HG02885 (cell line): Measurements from ENCODE around the gene GRK3.

Experiments
- ATAC-seq: cut with Tn5 transposase; IDR thresholded peaks from one replicate; pipeline ENCODE4 v1.9.1; 2021; ENCODE audit warnings: mild to moderate bottlenecking; ENCODE audit not compliant: unreplicated experiment, poor library complexity

GRK3 gene

DNA sequence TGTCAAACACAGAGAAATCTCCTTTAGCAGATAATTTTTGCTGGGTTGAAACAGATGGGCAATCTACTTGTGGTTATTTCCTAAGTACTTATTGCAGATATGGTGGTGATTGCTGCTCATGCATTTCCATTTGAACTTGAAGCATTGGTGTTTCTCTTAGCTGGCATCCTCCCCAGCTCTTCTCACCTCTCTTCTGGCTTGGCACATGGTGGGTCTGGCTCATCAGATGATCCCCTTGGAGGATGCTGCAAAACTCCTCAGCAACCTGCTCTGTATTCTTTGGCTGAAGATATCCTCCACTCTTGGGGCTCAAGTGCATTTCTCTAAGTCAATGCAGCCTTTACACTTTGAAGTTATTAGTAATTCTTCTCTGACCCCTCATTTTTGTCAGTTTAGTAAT, 90.2 kb downstream of the GRK3 start:
- no peak for ATAC-seq

DNA sequence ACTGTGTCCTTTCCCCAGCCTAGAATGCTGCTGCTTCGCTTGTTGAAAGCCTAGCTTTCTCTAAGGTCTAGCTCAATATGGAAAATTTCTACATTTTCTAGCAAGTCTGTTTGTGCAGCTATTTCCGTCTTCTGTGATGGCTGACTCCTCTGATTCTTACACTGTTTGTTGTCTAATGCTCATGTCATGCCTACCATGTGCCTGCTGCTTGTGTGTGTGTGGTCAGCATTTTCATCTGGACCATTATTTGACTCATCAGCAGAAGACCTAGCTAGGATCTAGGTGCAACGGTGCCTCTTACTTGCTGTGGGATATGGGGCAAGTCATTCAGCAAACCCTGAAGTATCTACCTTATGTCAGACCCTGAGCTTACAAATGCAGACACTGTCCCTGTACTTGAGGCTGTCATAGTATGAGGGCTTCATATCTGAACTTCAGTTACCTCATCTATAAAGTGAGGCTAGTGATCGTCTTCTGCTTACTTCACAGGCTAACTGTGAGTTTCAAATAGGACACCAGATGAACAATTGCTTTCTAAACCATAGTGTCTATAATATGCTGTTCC, 91.0 kb downstream of the GRK3 start:
- no peak for ATAC-seq

DNA sequence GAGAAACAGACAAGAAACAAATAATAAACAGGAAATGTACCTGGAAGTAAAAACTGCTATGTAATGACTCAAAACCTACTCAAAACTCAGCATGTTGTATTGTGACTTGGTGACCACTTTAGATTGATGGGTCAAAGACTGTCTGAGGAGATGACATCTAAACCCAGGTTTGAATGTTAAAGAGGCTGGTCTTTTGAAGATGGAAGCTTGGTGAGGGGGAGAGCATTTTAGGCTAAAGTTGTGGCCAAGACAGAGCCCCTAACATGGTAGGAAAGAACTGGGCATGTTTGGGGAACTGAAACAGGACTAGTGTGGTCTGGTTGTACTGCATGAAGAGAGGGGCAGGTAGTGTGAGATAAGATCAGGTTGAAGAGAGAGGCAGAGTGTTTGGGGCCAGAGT, 92.2 kb downstream of the GRK3 start:
- peak; percentile 73 for ATAC-seq

DNA sequence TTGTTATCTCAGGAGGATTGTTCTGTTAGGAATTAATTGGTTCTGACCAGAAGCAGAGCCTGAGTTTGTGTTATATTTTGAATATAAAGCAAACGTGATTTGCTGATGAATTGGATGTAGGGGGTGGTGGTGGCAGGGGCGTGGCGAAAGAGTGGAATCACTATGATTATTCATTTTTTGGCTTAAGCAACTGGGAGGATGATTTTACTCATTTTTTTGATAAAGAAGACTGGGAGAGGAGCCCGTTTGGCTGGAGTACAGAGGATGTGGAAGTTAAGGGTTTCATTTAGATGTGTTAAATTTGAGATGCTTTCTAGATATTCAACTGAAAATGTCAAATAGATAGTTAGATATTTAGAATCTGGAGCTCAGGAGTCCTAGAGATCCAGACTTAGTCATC, 94.2 kb downstream of the GRK3 start:
- no peak for ATAC-seq

DNA sequence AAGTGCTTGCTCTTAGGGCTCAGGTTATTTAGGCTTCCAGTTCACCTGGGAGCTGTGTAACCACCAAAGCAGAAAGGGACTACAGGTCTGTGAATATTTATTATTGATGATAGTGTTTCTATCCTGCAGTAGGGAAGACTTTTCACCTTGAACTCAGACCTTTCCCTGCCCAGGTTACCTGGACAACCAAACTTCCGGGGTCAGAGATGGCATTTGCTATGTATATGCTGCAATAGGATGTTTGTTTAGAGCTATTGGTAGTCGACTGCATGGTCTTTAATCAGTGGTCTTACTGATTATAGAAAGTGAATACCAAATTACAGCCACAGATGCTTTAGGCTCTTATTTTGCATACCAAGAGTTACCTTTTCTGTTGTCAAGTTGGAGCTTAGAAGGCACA, 94.9 kb downstream of the GRK3 start:
- no peak for ATAC-seq

DNA sequence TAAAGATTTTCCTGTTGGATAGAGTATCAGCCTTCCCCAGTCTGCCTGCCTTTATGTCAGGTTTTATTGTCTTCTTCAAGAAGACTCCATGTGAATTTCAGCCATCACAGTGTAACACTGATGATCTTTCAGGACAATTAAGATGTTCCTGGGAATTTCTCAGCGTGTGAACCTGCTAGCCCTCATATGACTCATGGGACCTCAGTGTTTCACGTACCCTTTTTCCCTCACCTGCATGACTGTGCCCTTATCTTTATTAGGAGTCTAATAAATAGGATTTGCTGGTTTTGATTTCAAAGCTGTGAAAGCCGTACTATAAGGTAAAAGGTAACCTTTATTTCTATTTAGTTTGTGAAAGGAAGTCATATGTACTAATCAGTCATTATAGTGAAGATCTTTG, 95.9 kb downstream of the GRK3 start:
- no peak for ATAC-seq

DNA sequence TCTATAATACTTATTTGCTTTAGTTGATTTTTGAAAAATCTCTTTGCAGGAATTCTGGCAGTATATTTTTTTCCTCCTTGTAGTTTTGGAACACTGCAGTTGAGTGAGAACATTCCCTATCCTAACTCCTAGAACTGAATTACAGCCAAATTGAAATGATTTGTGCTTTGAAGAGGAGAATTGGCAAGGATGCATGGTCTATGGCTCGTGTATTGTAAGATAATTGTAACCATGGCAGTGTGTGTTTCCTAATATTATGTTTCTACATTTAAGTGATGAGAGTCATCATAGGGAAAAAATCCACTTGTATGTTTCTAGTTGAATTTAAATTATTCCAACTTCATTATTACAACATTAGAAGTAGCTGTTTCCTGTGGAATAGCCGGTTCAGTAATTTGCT, 96.6 kb downstream of the GRK3 start:
- ATAC-seq, result no peak

DNA sequence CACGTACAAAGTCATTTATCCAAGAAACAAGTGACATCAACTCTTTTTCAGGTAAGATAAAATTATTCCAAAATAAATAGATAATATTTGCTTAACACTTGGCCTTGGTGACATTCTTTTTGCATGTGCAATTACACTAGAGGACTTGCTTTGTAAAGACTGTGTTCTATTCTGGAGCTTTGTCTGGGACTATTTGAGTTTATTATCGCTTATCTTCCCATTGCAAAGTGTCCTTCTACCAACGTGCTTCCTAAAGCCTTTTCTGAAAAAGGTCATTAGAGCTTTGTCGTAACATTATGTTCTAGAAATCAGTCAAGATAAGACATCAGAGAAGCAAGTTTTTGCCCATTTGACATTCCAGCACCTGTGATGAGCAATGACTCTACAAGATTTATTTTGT, 99.2 kb downstream of the GRK3 start:
- ATAC-seq, result no peak

DNA sequence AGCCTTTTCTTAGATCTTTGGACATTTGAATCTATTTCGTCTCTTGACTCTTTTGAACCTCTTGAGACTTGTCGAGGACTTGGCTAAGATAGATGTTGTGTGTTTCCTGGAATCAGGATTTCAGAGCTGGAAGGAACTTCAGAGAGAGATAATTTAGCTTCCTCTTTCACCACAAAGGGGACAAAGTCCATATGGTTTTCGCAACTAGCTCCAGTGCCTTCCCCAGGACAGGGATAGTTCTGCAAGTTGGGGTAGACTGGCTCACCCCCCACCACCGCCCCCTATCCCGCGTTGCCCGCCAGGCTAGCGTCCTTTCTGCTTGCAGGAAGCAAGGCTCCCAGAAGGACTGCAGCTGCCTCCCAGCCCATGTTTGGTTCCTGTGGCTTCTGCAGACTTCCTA, 101.8 kb downstream of the GRK3 start:
- ATAC-seq, result no peak

DNA sequence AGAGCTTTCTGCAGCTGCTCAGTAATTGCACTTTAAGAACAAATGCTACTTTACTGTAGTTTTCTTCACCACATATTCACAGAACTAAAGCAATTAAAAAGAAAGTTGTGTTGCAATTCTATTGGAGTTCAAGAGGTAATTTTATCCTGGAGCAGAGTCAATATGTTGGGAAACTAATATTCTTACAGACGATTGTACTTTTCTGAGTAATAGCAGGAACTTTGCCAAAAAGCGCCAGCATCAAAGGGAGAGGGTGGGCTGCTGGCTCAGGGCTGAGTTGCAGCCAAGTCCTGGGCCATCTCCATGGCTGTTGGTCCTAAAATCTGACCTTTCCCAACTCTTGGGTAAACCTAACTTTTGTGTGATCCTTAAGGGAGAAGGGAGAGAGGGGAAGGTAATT, 104.0 kb downstream of the GRK3 start:
- ATAC-seq, result no peak

DNA sequence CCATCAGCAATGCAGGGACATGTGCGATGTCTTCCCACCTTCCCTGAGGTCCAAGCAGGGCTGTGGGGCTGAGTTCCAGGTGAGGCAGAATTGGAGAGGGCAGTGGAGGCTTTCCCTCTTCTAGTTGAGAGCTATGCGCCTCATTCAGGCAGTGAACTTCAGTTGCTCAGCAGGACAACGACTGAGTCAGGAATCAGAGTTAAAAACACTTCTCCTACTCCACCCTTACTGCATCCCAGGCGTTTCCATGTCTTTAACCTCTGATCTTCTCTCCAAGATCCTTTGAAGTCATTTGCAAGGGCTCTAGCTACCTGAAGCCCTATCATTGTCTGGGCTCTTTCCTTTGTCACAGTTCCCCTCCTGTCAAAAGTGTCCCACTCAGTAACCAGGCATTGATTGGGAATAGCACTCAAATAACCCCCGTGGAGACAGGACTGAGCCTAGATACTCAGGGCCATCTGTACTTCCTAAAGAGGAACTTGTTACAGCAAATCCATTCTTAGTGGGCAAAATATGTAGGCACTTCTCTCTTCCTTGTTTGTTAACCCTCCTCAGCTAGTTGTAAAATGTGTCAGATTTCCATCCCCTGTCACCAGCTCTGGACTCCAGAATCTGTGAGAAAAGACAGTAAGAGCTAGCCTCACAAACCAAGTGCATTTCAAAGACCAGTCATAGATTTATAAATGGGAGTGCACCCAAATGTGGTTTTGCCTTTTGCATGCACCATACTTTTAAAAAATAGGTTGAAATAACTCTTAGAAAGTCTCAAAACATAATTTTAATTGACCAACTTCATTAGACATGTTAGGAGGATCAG, 105.0 kb downstream of the GRK3 start:
- ATAC-seq, result no peak

DNA sequence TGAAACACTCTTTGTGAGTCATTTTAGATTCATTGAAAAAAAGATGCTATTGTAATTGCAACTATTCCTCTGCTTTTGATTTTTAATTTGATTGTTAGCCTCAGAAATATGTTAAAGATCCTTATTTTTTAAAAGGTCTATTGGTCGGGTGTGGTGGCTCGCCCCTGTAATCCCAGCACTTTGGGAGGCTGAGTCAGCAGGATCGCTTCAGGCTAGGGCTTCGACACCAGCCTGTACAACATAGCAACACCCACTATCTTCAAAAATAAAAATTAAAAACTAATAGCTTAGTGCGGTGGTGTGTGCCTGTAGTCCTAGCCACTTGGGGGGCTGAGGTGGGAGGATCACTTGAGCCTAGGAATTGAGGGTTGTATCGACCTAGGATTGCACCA, 105.6 kb downstream of the GRK3 start:
- ATAC-seq, result no peak

DNA sequence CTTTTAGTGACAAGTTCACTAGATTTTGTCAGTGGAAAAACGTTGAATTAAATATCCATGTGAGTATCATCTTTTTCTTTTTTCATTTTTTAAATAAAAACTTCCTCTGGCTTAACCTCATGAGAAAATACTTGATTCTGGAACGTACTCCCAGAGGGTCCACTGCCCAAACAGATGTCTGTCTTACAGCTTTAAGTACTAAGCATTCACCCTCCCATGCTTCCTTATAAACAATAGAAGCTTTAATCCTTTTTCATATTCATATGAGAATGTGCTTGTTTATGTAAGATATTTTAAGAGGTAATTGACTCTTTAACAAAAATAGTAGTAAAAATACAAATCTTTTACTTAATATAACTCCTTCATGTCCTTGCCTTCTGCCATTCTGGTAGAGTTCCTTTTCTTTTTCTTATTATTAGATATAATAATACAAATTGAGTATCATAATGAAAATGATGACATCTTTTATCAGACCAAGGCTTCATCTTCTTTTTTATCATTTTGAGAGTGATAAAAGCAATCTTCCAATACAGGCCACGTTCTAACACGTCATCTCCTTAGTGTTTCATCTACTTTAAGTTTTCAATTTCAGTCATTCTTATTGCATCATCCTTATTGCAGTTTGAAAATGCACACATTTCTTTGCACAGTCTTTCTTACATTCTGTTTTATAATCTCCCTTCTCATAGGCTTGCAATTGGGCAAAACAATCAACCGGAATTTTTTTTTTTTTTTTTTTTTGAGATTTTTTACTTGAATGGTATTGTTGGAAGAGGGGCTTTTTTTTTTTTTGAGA, 108.0 kb downstream of the GRK3 start:
- ATAC-seq, result no peak

DNA sequence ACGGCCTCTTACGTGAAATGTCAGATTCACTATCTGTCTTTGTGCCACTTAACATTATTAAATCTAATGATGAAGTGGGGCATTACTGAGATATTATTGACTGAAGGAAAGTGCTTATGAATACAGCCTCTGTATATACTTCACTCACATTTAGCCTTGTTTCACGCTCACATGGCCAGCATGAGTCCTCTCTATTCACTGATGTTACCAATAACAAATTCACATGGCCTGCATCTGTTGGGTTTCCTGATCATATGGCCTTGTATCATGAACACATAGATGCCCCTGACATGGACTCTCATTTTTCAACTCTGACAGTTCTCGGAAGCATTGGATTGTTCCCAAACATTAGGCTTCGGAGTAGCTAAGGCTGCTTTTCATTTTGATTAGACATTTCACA, 109.2 kb downstream of the GRK3 start:
- ATAC-seq, result no peak

DNA sequence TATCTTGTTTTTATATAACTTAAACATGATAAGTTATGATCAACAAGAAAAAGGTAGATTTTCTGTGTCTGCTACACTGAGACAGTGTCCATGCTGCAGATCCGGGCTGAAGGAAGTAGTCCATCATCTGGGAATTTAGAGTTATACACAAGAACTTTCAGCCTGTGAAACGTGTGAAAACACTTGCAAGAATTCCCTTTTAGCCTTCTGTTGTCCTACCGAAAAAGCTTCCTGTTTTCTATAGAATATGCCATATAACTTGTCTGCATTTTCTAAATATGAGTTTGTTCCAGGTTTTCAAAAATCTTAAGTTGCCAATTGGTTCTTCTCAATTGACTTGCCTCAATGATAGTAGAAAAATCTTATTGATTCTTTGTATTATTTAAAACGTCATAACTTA, 113.2 kb downstream of the GRK3 start:
- ATAC-seq, result no peak

DNA sequence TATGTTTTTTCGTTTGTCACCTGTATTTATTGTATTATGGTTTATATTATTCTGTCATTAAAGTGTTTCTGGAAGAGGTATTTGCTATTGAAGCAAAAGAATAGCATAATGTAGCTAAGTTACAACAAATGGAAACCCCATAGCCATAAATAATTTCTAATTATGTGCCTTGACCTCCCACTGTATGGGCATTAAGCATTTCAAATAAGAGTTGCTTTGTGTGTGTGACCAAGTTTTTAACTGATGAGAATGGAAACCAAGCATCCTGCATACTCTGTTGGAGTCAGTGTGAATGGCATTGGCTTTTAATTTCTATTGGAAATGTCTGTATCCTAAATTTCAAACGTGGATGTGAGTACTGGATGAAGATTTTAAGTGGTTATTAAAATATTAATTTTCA, 115.6 kb downstream of the GRK3 start:
- ATAC-seq, result no peak

DNA sequence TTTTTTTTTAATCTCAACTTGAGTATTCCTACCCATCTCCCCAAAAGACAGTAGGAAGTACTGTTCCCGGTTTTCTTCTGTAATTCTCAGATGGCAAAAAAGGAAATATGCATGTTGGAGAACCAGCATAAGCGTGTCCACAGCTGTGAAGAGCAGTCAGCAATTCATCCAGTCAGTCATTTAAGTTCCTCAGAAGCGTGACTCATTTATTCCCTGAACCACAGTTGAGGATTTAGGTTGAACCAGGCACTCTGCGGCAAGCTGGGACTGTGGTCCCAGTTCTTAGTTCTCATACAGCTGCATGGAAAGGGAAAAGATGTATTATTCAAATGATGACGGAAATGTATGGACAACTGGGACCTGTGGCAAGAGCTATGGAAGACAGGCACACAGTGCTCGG, 116.5 kb downstream of the GRK3 start:
- no peak for ATAC-seq

DNA sequence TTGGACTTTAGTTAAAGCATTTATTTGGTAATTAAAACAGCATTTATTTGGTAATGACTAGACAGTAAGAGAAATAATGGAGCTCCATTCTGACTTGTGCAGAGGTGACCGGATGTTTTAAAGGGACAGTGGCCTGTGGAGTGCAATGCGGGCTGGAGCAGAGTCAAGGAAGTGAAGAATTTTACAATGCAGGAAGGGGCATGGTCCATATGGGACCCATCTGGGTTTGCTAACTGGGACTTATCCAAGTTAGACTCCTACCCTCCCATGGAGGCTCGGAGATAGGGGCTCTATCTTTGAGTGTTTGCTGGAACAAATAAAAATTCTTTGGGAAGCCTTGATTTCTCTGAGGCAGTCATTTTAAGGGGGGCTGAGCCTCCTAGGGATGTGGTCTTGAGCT, 117.6 kb downstream of the GRK3 start:
- ATAC-seq, result no peak

DNA sequence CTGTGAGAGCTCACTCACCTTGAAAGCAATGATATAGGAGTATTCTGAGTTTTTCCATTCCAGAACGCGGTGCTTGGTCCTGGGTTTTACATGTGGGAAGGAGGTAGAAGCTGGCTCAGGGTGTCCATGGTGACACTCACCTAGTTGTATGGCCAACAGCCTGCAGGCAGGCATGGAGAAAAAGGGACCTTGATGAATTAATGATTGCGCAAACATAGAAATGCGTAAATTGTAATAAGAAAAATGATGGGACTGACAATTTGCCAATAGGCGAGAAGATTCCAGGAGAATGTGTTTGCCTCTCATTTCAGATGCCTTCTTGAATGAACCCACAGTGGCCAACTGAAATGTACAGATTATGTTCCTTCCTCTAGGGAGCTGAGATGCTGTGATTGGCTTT, 124.2 kb downstream of the GRK3 start:
- no peak for ATAC-seq

DNA sequence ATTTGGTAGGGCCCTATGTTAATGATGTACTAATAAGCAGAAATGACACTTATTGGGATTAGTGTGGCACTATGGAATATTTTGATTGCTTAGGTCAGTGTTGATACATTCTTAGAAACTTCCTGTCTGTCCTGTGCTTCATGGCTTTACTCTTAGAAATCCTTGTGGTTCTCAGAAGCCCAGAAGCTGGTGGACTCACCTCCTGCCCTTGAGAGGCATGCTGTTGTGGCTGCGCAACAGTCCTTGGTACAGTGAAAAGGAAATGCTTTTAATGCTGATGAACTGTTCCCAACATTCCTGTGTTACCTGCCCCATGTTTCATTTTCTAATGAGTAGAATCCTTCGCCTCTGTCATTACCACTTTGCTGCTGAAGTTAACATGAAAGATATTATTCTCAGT, 125.2 kb downstream of the GRK3 start:
- ATAC-seq, result no peak

DNA sequence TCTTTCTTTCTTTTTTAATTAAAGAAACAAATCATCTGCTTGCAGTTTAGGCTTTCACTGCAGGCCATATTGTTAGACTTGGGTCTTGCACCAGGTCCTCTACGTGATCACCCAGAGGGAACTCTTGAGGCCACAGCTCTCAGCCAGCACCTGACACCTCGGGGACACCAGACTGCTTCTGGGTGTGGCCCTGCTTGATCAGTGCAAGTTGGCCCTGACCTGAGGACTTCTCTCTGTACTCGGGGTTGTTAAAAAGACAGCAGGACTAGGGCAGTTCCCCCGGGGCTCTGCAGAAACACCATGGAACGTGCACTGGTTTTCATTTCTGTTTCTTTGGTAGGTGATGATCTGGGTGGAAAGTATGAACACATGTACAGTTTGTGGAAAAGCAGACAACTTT, 126.3 kb downstream of the GRK3 start:
- ATAC-seq, result no peak
